ENCODE results near the gene NCAM1. TPM values are rescaled to one million over a fixed set of nuclear protein-coding genes. Genes with fewer than 3 reads are reported as not detected.

NCAM1 gene
- polyA plus RNA-seq, 1 experiment: 0.27 TPM

DNA sequence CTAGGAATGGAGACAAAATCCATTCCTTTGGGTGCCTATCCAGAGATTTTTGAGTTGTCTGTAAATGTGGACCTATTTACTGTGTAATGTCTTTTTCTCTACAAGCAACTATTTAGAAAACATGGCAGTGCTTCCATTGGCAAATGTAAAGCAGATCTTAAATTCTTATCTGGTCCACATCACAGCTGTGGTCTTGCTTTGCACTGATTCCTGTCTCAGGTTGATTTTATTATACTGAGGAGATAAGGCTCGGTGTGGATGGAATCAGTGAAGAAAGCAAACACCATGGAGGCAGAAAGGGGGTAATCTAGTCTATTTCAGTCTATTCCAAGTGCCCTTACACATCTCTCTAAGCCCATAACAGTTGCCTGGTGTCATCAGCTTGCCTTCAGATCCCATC is 160.5 kb downstream of the NCAM1 start:
- POLR2A ChIA-PET: no interaction called here
- TF ChIP-seq, protein P1, sequence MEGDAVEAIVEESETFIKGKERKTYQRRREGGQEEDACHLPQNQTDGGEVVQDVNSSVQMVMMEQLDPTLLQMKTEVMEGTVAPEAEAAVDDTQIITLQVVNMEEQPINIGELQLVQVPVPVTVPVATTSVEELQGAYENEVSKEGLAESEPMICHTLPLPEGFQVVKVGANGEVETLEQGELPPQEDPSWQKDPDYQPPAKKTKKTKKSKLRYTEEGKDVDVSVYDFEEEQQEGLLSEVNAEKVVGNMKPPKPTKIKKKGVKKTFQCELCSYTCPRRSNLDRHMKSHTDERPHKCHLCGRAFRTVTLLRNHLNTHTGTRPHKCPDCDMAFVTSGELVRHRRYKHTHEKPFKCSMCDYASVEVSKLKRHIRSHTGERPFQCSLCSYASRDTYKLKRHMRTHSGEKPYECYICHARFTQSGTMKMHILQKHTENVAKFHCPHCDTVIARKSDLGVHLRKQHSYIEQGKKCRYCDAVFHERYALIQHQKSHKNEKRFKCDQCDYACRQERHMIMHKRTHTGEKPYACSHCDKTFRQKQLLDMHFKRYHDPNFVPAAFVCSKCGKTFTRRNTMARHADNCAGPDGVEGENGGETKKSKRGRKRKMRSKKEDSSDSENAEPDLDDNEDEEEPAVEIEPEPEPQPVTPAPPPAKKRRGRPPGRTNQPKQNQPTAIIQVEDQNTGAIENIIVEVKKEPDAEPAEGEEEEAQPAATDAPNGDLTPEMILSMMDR (IDR thresholded peaks at IDR 0.05; ENCODE audit: insufficient read depth, low read depth, low read length): no peak
- Histone ChIP-seq H3K27me3 (ENCODE audit: control insufficient read depth, insufficient read depth, low read length) (no peaks in the 10 kb centered on the region), H3K4me3 (ENCODE audit: low read depth, low read length) (no peak overlapping the region), H3K36me3 (ENCODE audit: control insufficient read depth, insufficient read depth, low read length) (no peaks in the 10 kb centered on the region)
- CTCF ChIA-PET: no interaction called here
- DNase-seq (ENCODE audit: low read depth): no peak

DNA sequence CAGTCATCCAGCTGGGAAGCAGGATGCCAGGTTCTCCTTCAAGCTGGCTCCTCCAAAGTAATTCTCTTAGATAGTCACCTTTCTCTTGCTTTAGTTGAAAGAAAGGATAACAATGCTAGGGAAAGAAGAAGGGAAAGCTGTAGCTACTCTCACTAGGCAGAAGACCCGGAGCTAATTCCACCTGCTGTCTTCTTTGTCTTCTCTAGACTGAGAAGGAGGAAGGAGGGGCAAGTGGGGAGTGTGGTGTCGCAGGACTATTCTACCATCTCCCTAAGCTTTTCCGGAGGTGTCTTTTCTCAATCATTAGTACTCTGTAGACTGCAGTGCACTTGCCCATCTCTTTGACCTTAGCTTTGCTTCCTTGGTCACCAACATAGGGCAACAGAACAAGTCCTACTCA is 162.8 kb downstream of the NCAM1 start:
- CTCF ChIA-PET: interaction anchor here (1.7 kb wide), 1 partner anchor 10 kb away, joined by 10 read pairs; no protein-coding TSS in a partner anchor
- no peak overlapping the region for H3K4me3 ChIP-seq (ENCODE audit: low read depth, low read length)
- TF ChIP-seq, protein P1 (IDR thresholded peaks at IDR 0.05; ENCODE audit: insufficient read depth, low read depth, low read length): no peak
- H3K36me3 ChIP-seq (ENCODE audit: control insufficient read depth, insufficient read depth, low read length): no peaks in the 10 kb centered on the region
- no peaks in the 10 kb centered on the region for H3K27me3 ChIP-seq (ENCODE audit: control insufficient read depth, insufficient read depth, low read length)
- no peak for DNase-seq (ENCODE audit: low read depth)
- POLR2A ChIA-PET: no interaction called here

DNA sequence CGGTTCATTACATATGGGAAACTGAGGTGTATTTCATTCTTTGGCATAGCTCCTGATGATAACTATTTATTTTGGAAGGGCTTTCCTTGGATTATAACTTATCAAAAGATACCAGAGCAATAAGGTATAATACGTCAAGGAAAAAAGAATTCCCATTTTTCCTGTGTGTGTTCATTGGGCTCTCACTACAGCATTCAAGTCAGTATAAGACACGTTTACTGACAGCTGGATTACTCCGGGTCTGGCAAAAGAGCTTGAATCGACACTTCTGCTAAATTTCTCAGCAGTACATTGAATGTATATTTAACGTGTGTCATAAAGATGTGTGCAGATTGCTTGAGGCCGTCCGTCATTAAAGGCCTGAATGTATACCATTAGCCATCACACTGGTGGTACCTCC is 163.4 kb downstream of the NCAM1 start:
- Histone ChIP-seq H3K4me3 (ENCODE audit: low read depth, low read length) (no peak overlapping the region), H3K36me3 (ENCODE audit: control insufficient read depth, insufficient read depth, low read length) (no peaks in the 10 kb centered on the region), H3K27me3 (ENCODE audit: control insufficient read depth, insufficient read depth, low read length) (no peaks in the 10 kb centered on the region)
- POLR2A ChIA-PET: no interaction called here
- TF ChIP-seq, protein P1 (IDR thresholded peaks at IDR 0.05; ENCODE audit: insufficient read depth, low read depth, low read length): no peak
- CTCF ChIA-PET: interaction anchor here (1.7 kb wide), 1 partner anchor 10 kb away, joined by 10 read pairs; no protein-coding TSS in a partner anchor
- DNase-seq (ENCODE audit: low read depth): no peak

DNA sequence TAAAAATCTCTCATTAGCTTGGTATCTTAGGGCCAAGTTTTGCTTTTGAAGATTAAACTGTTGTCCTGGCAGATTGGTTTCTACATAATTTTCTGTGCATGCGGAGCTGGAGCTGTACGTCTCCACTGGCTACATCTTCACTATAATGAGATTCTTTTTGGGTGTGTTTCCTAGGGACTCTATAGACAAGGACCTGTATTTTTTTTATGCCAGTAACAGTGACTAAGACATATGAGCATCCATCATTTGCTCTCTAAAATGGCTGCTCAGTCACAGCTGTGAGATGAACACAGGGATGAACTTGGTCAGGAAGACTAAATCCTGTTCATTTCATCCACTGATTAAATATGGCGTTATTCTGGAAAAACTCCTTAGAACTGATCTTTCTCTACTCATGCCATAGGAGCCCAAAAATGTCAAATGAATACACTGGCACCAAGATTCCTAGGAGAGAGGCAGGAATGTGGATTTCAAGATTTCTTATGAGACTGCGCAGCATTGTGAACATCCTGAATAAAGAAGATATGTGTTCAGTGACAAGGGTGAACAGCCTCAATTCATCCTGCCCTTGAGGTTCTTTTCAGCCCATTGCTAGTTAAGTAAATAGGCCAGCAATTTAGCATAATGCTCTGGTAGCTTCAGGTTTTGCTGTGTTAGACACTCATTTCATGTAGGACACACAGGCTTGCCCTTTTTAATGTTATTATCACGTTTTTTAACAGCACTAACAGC is 168.2 kb downstream of the NCAM1 start:
- Histone ChIP-seq H3K27me3 (ENCODE audit: control insufficient read depth, insufficient read depth, low read length) (no peaks in the 10 kb centered on the region; the same call in 1 of the 2 replicates), H3K36me3 (ENCODE audit: control insufficient read depth, insufficient read depth, low read length) (no peaks in the 10 kb centered on the region), H3K4me3 (ENCODE audit: low read depth, low read length) (no peak overlapping the region)
- TF ChIP-seq, protein P1 (IDR thresholded peaks at IDR 0.05; ENCODE audit: insufficient read depth, low read depth, low read length): no peak
- POLR2A ChIA-PET: no interaction called here
- CTCF ChIA-PET: interaction anchor here (1.6 kb wide), 1 partner anchor 15 kb away, joined by 6 read pairs; no protein-coding TSS in a partner anchor
- no peak for DNase-seq (ENCODE audit: low read depth)

DNA sequence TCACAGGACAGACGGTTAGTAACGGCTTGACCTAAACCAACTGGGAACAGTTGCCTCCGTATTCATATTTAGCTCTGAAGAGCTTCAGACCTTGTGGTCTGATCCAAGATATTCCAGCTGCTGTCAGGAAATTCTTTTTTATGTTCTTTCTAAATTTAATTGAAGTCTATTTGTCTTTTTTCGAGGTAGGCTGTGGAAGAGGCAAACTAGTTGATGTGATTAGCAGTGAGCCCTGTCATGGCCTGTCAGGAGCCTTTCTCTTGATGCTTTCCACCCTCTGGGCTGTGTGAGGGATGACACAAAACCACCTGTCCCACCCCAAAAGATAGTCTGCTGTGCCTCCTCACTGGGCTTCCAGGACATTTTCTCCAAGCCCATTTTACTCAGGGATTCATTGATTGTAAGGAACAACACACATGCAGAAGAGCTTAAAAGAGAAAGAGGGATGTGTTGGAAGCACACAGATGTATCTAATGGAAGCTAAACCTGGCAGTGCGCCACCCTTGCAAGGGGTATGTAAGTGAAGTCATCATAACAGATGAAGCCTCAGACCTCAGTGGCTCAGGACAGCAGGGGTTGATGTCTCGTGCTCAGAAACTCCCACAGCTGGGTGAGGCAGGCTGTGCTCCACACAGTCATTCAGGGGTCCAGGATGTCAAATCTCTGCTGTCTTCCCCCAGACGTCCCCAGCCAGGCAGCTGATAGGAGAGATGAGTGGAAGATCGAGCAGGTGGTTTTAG is 170.0 kb downstream of the NCAM1 start:
- H3K27me3 ChIP-seq (ENCODE audit: control insufficient read depth, insufficient read depth, low read length): no peaks in the 10 kb centered on the region; the same call in 1 of the 2 replicates
- POLR2A ChIA-PET: no interaction called here
- CTCF ChIA-PET: no interaction called here
- no peak overlapping the region for H3K4me3 ChIP-seq (ENCODE audit: low read depth, low read length)
- DNase-seq (ENCODE audit: low read depth): no peak
- H3K36me3 ChIP-seq (ENCODE audit: control insufficient read depth, insufficient read depth, low read length): no peaks in the 10 kb centered on the region
- TF ChIP-seq, protein P1 (IDR thresholded peaks at IDR 0.05; ENCODE audit: insufficient read depth, low read depth, low read length): no peak
